Upper lobe of right lung (tissue), 1 donor: Measurements from ENCODE around the gene MRPL3. TPM values are rescaled to one million over a fixed set of nuclear protein-coding genes. Genes with fewer than 3 reads are reported as not detected.

Experiments
- ATAC-seq: fragments of 200-7000 bp; cut with Tn5 transposase; one replicate; pipeline ENCODE4 v1.9.1; 2020; ENCODE audit warnings: mild to moderate bottlenecking, moderate library complexity
- DNase-seq: peaks from one replicate; pipeline ENCODE4 v3.0.0-alpha.2; 2020
- H3K27ac ChIP-seq: fragments of 200-600 bp; one replicate; pipeline ENCODE4 v1.8.0; 2022
- H3K27me3 ChIP-seq: fragments of 200-600 bp; one replicate; pipeline ENCODE4 v1.8.0; 2022; ENCODE audit warnings: mild to moderate bottlenecking
- H3K36me3 ChIP-seq: fragments of 200-600 bp; one replicate; pipeline ENCODE4 v1.8.0; 2022
- H3K4me1 ChIP-seq: fragments of 200-600 bp; one replicate; pipeline ENCODE4 v1.8.0; 2022
- H3K4me3 ChIP-seq: fragments of 200-600 bp; one replicate; pipeline ENCODE4 v1.8.0; 2022; ENCODE audit warnings: mild to moderate bottlenecking
- H3K9me3 ChIP-seq: fragments of 200-600 bp; one replicate; pipeline ENCODE4 v1.8.0; 2022
- CTCF ChIP-seq: fragments of 200-600 bp; IDR thresholded peaks from one replicate; pipeline ENCODE4 v1.8.0; 2022; ENCODE audit warnings: antibody characterized with exemption
- intact Hi-C: fragments of 100-400 bp; cut with DNase I; formaldehyde crosslinking; loops from one replicate; pipeline ENCODE4 v1.11.0; 2022
- total RNA-seq: library from RNA; stranded (reverse); fragmentation: NEBNext Ultra II Directional; extraction: Animal tissue kit (Norgen Biotek cat#: 25700); gene quantifications from one replicate; pipeline ENCODE4 v1.2.1, GENCODE V29; 2021
- donor health status: DM: no; HTN: yes; CAD: no; lungs with severe emphysema.

MRPL3 gene
- total RNA-seq, 1 donor from 2014 or later: 48.8 TPM

GRCh38 chr3:131457220-131457619 lies 45.6 kb downstream of the MRPL3 start:
- DNase-seq: no peak
- Histone ChIP-seq H3K27me3 (no peaks in the 10 kb centered on the region), H3K4me3 (no peak overlapping the region), H3K4me1 (no peaks in the 10 kb centered on the region), H3K27ac (no peak overlapping the region), H3K9me3 (no peaks in the 10 kb centered on the region), H3K36me3 (peaks cover 21% of the 10 kb centered on the region)
- TF ChIP-seq CTCF: no peak
- no peak for ATAC-seq
- intact Hi-C loops: no loop called here

GRCh38 chr3:131454501-131454900 lies 48.3 kb downstream of the MRPL3 start:
- Histone ChIP-seq H3K27me3 (no peaks in the 10 kb centered on the region), H3K9me3 (no peaks in the 10 kb centered on the region), H3K4me1 (no peaks in the 10 kb centered on the region), H3K27ac (no peak overlapping the region), H3K36me3 (no peaks in the 10 kb centered on the region), H3K4me3 (no peak overlapping the region)
- DNase-seq: no peak
- intact Hi-C loops: no loop called here
- ATAC-seq: no peak
- TF ChIP-seq CTCF: no peak

- no peak overlapping the region for H3K27ac ChIP-seq
- no peaks in the 10 kb centered on the region for H3K36me3 ChIP-seq
- no peaks in the 10 kb centered on the region for H3K9me3 ChIP-seq
- DNase-seq: no peak
- no peaks in the 10 kb centered on the region for H3K4me1 ChIP-seq
- TF ChIP-seq CTCF: no peak
- H3K4me3 ChIP-seq: no peak overlapping the region
- no peak for ATAC-seq
- H3K27me3 ChIP-seq: no peaks in the 10 kb centered on the region
- intact Hi-C loops: no loop called here
These were observed 49.2 kb downstream of the MRPL3 start for GRCh38 chr3:131453533-131453932.

- H3K27ac ChIP-seq: no peak overlapping the region
- no peaks in the 10 kb centered on the region for H3K36me3 ChIP-seq
- no peak for DNase-seq
- ATAC-seq: no peak
- no peak for TF ChIP-seq CTCF
- no peaks in the 10 kb centered on the region for H3K9me3 ChIP-seq
- intact Hi-C loops: no loop called here
- no peaks in the 10 kb centered on the region for H3K4me1 ChIP-seq
- no peaks in the 10 kb centered on the region for H3K27me3 ChIP-seq
- no peak overlapping the region for H3K4me3 ChIP-seq
These were observed 55.4 kb downstream of the MRPL3 start for GRCh38 chr3:131447349-131447748.

- no peak overlapping the region for H3K4me3 ChIP-seq
- no peak for TF ChIP-seq CTCF
- DNase-seq (no peak), ATAC-seq (no peak)
- no peaks in the 10 kb centered on the region for H3K27me3 ChIP-seq
- no peaks in the 10 kb centered on the region for H3K36me3 ChIP-seq
- H3K4me1 ChIP-seq: no peaks in the 10 kb centered on the region
- intact Hi-C loops: no loop called here
- H3K9me3 ChIP-seq: no peaks in the 10 kb centered on the region
- H3K27ac ChIP-seq: no peak overlapping the region
These were observed 58.6 kb downstream of the MRPL3 start for GRCh38 chr3:131444180-131444579.

- Histone ChIP-seq H3K27me3 (no peaks in the 10 kb centered on the region), H3K9me3 (no peaks in the 10 kb centered on the region), H3K27ac (no peak overlapping the region), H3K36me3 (no peaks in the 10 kb centered on the region), H3K4me1 (no peaks in the 10 kb centered on the region), H3K4me3 (no peak overlapping the region)
- TF ChIP-seq CTCF: no peak
- intact Hi-C loops: no loop called here
- DNase-seq (no peak), ATAC-seq (no peak)
These were observed 63.7 kb downstream of the MRPL3 start for GRCh38 chr3:131439084-131439483.
